GM12873 (cell line): ENCODE results near the gene OTOF.
A peak's percentile ranks its signal among the peaks of the same experiment; 100 is the strongest.

Source experiments
- CTCF ChIP-seq: IDR thresholded peaks from 2 replicates; pipeline ENCODE4 v1.5.1; 2012; ENCODE audit warnings: low read depth, mild to moderate bottlenecking, moderate library complexity, low read length, control low read depth; ENCODE audit not compliant: insufficient read depth; ENCODE audit errors: missing control alignments

OTOF gene

GRCh38 chr2:26462511-26463243 is 15.2 kb downstream of the OTOF start:
- TF ChIP-seq CTCF, result peak; percentile 62

DNA sequence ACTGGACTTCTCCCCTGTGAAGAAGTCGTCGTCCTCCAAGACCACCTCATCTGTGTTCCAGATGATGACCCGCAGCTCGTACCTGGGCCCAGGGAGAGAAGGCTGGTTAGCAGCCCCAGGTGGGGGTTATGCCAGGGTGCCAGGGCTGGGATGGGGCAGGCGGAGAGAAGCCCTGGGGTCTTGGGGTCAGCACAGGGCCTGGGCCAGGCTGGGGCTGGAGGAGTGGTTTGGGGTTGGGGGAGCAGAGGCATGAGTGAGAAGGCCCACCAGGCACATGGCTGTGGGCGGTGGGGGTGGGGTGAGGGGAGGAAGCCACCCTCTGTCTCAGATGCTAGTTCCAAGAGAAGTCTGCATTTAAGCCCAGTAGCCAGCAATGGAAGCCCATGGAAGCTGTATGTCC is 15.8 kb downstream of the OTOF start:
- no peak for TF ChIP-seq CTCF

- no peak for TF ChIP-seq CTCF
These were observed 16.3 kb downstream of the OTOF start for GRCh38 chr2:26461601-26462023.

DNA sequence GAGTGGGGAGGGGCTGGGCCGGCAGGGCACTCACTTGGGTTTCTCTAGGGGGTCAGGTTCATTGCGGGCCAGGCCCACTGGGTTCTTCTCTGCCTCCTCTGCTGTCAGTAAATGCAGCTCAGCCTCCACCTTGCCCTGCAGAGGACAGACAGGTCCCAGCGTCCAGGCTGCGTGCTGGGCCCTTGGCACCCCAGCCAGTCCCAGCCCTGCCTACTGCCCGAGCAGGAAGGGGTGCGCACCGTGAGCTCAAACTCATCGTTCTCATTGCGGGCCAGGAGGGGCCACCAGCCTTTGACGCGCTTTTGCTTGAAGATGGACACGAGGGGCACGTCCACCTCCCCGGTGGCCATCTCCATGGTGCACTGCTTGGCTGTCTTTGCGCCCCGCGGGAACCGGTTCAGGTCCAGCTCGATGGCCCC is 17.3 kb downstream of the OTOF start:
- TF ChIP-seq CTCF, result no peak

GRCh38 chr2:26459991-26460612 is 17.8 kb downstream of the OTOF start:
- TF ChIP-seq CTCF, result no peak

DNA sequence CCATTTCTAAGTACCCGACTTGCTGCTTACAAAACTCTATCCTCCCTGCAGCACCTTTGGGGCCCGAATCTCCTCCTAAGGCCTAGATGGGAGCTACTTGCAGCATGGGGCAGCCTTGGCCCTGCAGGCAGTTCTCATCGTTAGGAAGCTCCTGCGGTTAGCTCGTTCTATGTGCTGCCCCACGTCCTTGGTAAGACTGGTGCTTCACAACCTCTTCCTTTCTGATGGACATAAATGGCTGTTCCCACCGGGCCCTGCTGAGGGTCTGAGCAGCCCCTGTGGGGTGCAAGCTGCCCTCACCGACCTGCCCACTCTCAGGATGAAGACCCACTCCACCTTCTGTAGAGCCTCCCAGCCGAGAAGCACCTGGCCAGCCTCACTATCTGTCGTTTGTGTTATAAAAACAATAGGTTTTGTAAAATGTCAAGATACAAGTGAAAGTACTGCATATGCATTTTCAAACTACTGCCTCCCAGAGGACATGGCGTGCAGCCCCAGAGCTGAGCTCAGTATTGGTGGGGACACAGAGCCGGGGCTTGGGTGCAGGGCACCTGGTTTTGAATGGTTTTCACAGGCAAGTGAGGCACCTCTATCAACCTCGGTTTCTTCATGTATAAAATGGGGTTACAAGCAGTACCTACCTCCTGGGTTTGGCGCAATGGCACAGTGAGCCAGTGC is 19.4 kb downstream of the OTOF start:
- no peak for TF ChIP-seq CTCF

- TF ChIP-seq CTCF, result no peak
These were observed 20.1 kb downstream of the OTOF start for GRCh38 chr2:26457695-26458364.
